Panc1 (cell line): ENCODE measurements around the gene SREBF2. TPM values are rescaled to one million over a fixed set of nuclear protein-coding genes. Genes with fewer than 3 reads are reported as not detected.

Source experiments
- ATAC-seq: fragments of 200-7000 bp; cut with Tn5 transposase; 2 replicates; pipeline ENCODE4 v1.9.1; 2020; ENCODE audit warnings: mild to moderate bottlenecking, moderate library complexity
- BruUV-seq: library from RNA; stranded (reverse); fragments of 400-500 nt; replicated peaks from 2 replicates; lab custom pipeline; 2021; lab: Mats Ljungman, UMichigan
- CTCF ChIA-PET: fragments of 300-600 bp; sonication (Branson Sonifier 250); formaldehyde crosslinking; loops from one replicate; lab custom pipeline; 2022; ENCODE audit warnings: antibody characterized with exemption; lab: Charles Lee
- POLR2A ChIA-PET: fragments of 300-600 bp; sonication (Branson Sonifier 250); formaldehyde crosslinking; loops from one replicate; lab custom pipeline; 2022; ENCODE audit warnings: antibody characterized with exemption; lab: Charles Lee
- DNase-seq: peaks from one replicate; pipeline ENCODE4 v3.0.0-alpha.2; 2010; ENCODE audit warnings: low read depth, low spot score
- H3K27ac ChIP-seq: 2 replicates; pipeline ENCODE4 v1.5.1; 2011; ENCODE audit warnings: mild to moderate bottlenecking, low read length, inconsistent platforms
- H3K27me3 ChIP-seq: fragments of 200-500 bp; sonication (Bioruptor generic); 2 replicates; pipeline ENCODE4 v1.6.0; 2014; ENCODE audit warnings: low read length, inconsistent platforms; ENCODE audit not compliant: control insufficient read depth, insufficient read depth
- H3K36me3 ChIP-seq: fragments of 200-500 bp; sonication (Bioruptor generic); 2 replicates; pipeline ENCODE4 v1.5.1; 2014; ENCODE audit warnings: inconsistent platforms, mild to moderate bottlenecking, low read length, moderate library complexity; ENCODE audit not compliant: control insufficient read depth, insufficient read depth
- H3K4me1 ChIP-seq: 2 replicates; pipeline ENCODE4 v1.5.1; 2011; ENCODE audit warnings: inconsistent platforms, mild to moderate bottlenecking, low read length, moderate library complexity; ENCODE audit not compliant: control insufficient read depth, insufficient read depth
- H3K4me3 ChIP-seq, 2 experiments: 2 replicates each; pipeline ENCODE4 v1.5.1; 2011 to 2012; ENCODE audit warnings: low read depth in 2 of 2, low read length in 2 of 2, mild to moderate bottlenecking in 2 of 2, inconsistent platforms in 1 of 2, moderate library complexity in 1 of 2
- H3K9me3 ChIP-seq: fragments of 200-500 bp; sonication (Bioruptor generic); 2 replicates; pipeline ENCODE4 v1.5.1; 2014; ENCODE audit warnings: low read depth, mild to moderate bottlenecking, inconsistent platforms, low read length, moderate library complexity; ENCODE audit not compliant: control insufficient read depth, insufficient read depth
- CTCF ChIP-seq: fragments of 450-650 bp; IDR thresholded peaks from 2 replicates; pipeline ENCODE4 v1.5.1; 2017; ENCODE audit warnings: mild to moderate bottlenecking
- POLR2AphosphoS5 ChIP-seq: IDR thresholded peaks from 2 replicates; pipeline ENCODE4 v1.6.1; 2012; ENCODE audit warnings: mild to moderate bottlenecking, low read depth, low read length, moderate library complexity
- REST ChIP-seq, 2 experiments: IDR thresholded peaks; 2 replicates each; pipeline ENCODE4 v1.6.1; 2011 to 2012; ENCODE audit warnings: low read depth in 2 of 2, control low read depth in 1 of 2, low read length in 1 of 2, mild to moderate bottlenecking in 1 of 2, moderate library complexity in 1 of 2; ENCODE audit not compliant: insufficient read depth in 1 of 2
- SIN3A ChIP-seq: IDR thresholded peaks from 2 replicates; pipeline ENCODE4 v1.6.1; 2012; ENCODE audit warnings: low read depth, mild to moderate bottlenecking, low read length, moderate library complexity, borderline replicate concordance; ENCODE audit not compliant: insufficient read depth
- TCF7L2 ChIP-seq: IDR thresholded peaks from 2 replicates; pipeline ENCODE4 v1.6.1; 2011; ENCODE audit warnings: mild to moderate bottlenecking, low read depth, low read length, inconsistent platforms
- in situ Hi-C: cut with HindIII; loops from 2 replicates; pipeline ENCODE4 v1.10.0; 2016; ENCODE audit warnings: low sequenced_read_pairs, low pct_unique_long_range_greater_than_20kb
- intact Hi-C: fragments of 100-400 bp; cut with micrococcal nuclease; formaldehyde crosslinking; loops from one replicate; pipeline ENCODE4 v1.10.0; 2022; ENCODE audit not compliant: unreplicated experiment
- total RNA-seq: library from RNA; stranded (reverse); gene quantifications from one replicate; pipeline ENCODE4 v1.2.1, GENCODE V29; 2021; ENCODE audit not compliant: unreplicated experiment

The SREBF2 gene
- total RNA-seq, 1 experiment from 2014 or later = 73.0 TPM

- no TSS peak for BruUV-seq
- TF ChIP-seq REST (IDR thresholded peaks at IDR 0.05; ENCODE audit: insufficient read depth in 1 of 2, low read depth in 2 of 2, low read length in 1 of 2) = no peak
- TF ChIP-seq POLR2AphosphoS5 = no peak
- TF ChIP-seq CTCF = no peak
- TF ChIP-seq SIN3A = no peak
- TF ChIP-seq TCF7L2 = no peak
- ATAC-seq (no peak), DNase-seq (no peak)
- Histone ChIP-seq H3K27ac (no peak overlapping the region), H3K9me3 (no peaks in the 10 kb centered on the region), H3K36me3 (no peaks in the 10 kb centered on the region; the same call in 1 of the 2 replicates), H3K4me1 (no peaks in the 10 kb centered on the region), H3K27me3 (no peaks in the 10 kb centered on the region), H3K4me3 (no peak overlapping the region)
- CTCF ChIA-PET = no interaction called here
- in situ Hi-C loops (no loop called here), intact Hi-C loops (no loop called here)
- POLR2A ChIA-PET = interaction anchor here (0.6 kb wide), 1 partner anchor 42 kb away, joined by 10 read pairs; no protein-coding TSS in a partner anchor
Observed at GRCh38 chr22:41893591-41894375, 60.9 kb downstream of the SREBF2 start.

- Histone ChIP-seq H3K9me3 (no peaks in the 10 kb centered on the region), H3K27ac (no peak overlapping the region), H3K4me1 (no peaks in the 10 kb centered on the region), H3K36me3 (no peaks in the 10 kb centered on the region; the same call in 1 of the 2 replicates), H3K27me3 (no peaks in the 10 kb centered on the region), H3K4me3 (no peak overlapping the region)
- ChIA-PET POLR2A (no interaction called here), CTCF (no interaction called here)
- ATAC-seq (no peak), DNase-seq (no peak)
- TF ChIP-seq TCF7L2 (no peak), CTCF (no peak), POLR2AphosphoS5 (no peak), REST (IDR thresholded peaks at IDR 0.05; ENCODE audit: insufficient read depth in 1 of 2, low read depth in 2 of 2, low read length in 1 of 2) (no peak), SIN3A (no peak)
- in situ Hi-C loops (no loop called here), intact Hi-C loops (no loop called here)
- BruUV-seq = no TSS peak
Observed at GRCh38 chr22:41898645-41899044, 65.7 kb downstream of the SREBF2 start.
